Adrenal gland (tissue), 12 donors: ENCODE results near the gene BMPR2. TPM values are rescaled to one million over a fixed set of nuclear protein-coding genes. Genes with fewer than 3 reads are reported as not detected.
"Not testable (repeated sequence)": the region's sequence is repeated elsewhere in the genome, so short reads cannot be mapped to it uniquely, and the experiment has no call there.

Experiments
- DNase-seq, 7 donors: peaks; one replicate each; pipeline ENCODE4 v3.0.0-alpha.2; 2019 to 2020
- H3K27ac ChIP-seq, 5 donors: fragments of 200-600 bp; sonication (generic) in 4 of 5; 1 replicate in 3 of 5; 2 replicates in 2 of 5; pipeline versions ENCODE4 v1.5.1 to v1.8.0; 2016 to 2020; ENCODE audit warnings: mild to moderate bottlenecking in 1 of 5
- H3K27me3 ChIP-seq: fragments of 200-600 bp; 2 replicates; pipeline ENCODE4 v1.8.0; 2021
- H3K36me3 ChIP-seq, 2 donors: fragments of 200-600 bp; replicated peaks in 1 of 2; 1 replicate in 1 of 2; 2 replicates in 1 of 2; pipeline versions ENCODE4 v1.5.1 to v1.8.0; 2018 to 2022
- H3K4me1 ChIP-seq, 2 donors: fragments of 200-600 bp; replicated peaks in 1 of 2; 1 replicate in 1 of 2; 2 replicates in 1 of 2; pipeline versions ENCODE4 v1.5.1 to v1.8.0; 2018 to 2021
- H3K4me3 ChIP-seq, 4 donors: fragments of 200-600 bp; sonication (generic) in 3 of 4; one replicate each; pipeline ENCODE4 v1.5.1; 2016 to 2018
- H3K9me3 ChIP-seq, 3 donors: fragments of 200-600 bp; sonication (generic) in 1 of 3; replicated peaks in 1 of 3; 1 replicate in 2 of 3; 2 replicates in 1 of 3; pipeline versions ENCODE4 v1.5.1 to v1.8.0; 2016 to 2021
- POLR2A ChIP-seq, 2 donors: fragments of 450-650 bp; IDR thresholded peaks; one replicate each; pipeline ENCODE4 v1.6.1; 2017; ENCODE audit warnings: antibody characterized with exemption in 2 of 2, mild to moderate bottlenecking in 2 of 2, moderate library complexity in 1 of 2
- WGBS, 4 donors: extraction: QIAGEN DNeasy Blood & Tissue Kit in 2 of 4; methylation state at CpG; one replicate each; pipeline versions ENCODE4 v1.1.5 to v1.1.7; 2013 to 2017; 5-methylcytosine and 5-hydroxymethylcytosine counted together
- intact Hi-C, 2 donors: fragments of 100-400 bp; cut with DNase I; formaldehyde crosslinking; loops; one replicate each; pipeline versions ENCODE4 v1.14.1 to v1.15.0; 2022 to 2023
- polyA plus RNA-seq, 3 donors: library from polyadenylated mRNA; stranded (reverse); fragments of 200-250 nt in 2 of 3; fragments of 350-450 nt in 1 of 3; fragmentation: Illumina TruSeq in 1 of 3; extraction: RNeasy Lipid Tissue Mini Kit (QIAGEN cat#74804) in 1 of 3; gene quantifications; one replicate each; pipeline ENCODE4 v1.2.3, GENCODE V29; 2013 to 2014
- total RNA-seq, 9 donors: library from RNA; depleted of rRNA in 4 of 9; stranded (reverse); fragments of >200 nt in 4 of 9; fragments of 120-200 nt in 1 of 9; fragmentation: NEBNext Ultra II Directional in 1 of 9; extraction: Animal tissue kit (Norgen Biotek cat#: 25700) in 1 of 9; gene quantifications; one replicate each; pipeline versions ENCODE4 v1.1.0 to v1.2.4, GENCODE V29; 2013 to 2023
- TF ChIP-seq, protein P1 (sequence below), 6 experiments: fragments of 450-650 bp in 4 of 6; fragments of 200-600 bp in 2 of 6; sonication (generic) in 1 of 6; IDR thresholded peaks; 1 replicate in 5 of 6; 2 replicates in 1 of 6; pipeline versions ENCODE4 v1.5.1 to v1.8.0; 2016 to 2021; ENCODE audit warnings: antibody characterized with exemption in 6 of 6, mild to moderate bottlenecking in 2 of 6, moderate library complexity in 1 of 6
- donor health status: healthy with polysubstance abuse.
- donor health status: Bipolar disorder and iron deficiency.
- donor health status: DM: yes; HTN: yes; CAD: no.
- donor health status: DM: no; HTN: no; CAD: no.
- donor health status: DM: no; HTN: no; CAD: no.
- donor health status: DM: yes; HTN: yes; CAD: no.

The BMPR2 gene
- total and polyA plus RNA-seq, 12 donors = 7.7 to 123 (median 85.7) TPM

DNA sequence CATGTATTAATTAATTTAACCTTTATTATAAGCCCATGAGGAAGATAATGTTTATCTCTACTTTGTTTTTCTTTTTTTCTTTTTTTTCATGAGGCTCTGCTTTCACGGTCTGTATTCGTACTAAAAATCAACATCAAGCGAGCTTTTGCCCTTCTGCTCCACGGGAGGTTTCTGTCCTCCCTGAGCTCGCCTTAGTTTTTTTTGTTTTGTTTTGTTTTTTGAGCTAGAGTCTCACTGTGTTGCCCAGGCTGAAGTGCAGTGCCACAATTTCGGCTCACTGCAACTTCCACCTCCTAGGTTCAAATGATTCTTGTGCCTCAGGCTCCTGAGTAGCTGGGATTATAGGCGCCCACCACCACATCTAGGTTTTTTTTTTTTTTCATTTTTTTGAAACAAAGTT lies 29.9 kb upstream of the BMPR2 start:
- TF ChIP-seq, protein P1, sequence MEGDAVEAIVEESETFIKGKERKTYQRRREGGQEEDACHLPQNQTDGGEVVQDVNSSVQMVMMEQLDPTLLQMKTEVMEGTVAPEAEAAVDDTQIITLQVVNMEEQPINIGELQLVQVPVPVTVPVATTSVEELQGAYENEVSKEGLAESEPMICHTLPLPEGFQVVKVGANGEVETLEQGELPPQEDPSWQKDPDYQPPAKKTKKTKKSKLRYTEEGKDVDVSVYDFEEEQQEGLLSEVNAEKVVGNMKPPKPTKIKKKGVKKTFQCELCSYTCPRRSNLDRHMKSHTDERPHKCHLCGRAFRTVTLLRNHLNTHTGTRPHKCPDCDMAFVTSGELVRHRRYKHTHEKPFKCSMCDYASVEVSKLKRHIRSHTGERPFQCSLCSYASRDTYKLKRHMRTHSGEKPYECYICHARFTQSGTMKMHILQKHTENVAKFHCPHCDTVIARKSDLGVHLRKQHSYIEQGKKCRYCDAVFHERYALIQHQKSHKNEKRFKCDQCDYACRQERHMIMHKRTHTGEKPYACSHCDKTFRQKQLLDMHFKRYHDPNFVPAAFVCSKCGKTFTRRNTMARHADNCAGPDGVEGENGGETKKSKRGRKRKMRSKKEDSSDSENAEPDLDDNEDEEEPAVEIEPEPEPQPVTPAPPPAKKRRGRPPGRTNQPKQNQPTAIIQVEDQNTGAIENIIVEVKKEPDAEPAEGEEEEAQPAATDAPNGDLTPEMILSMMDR (IDR thresholded peaks at IDR 0.05) = no peak
- no peak for TF ChIP-seq POLR2A (IDR thresholded peaks at IDR 0.05)
- no peaks in the 10 kb centered on the region for H3K9me3 ChIP-seq
- WGBS, 4 donors = 95 to 98% (median 96%) methylated on average over 7 of the region's 7 CpGs
- H3K27me3 ChIP-seq = no peaks in the 10 kb centered on the region
- H3K4me1 ChIP-seq = no peaks in the 10 kb centered on the region
- no peaks in the 10 kb centered on the region for H3K36me3 ChIP-seq
- intact Hi-C loops = no loop called here
- no peak for DNase-seq
- no peak overlapping the region for H3K4me3 ChIP-seq
- no peak overlapping the region for H3K27ac ChIP-seq

DNA sequence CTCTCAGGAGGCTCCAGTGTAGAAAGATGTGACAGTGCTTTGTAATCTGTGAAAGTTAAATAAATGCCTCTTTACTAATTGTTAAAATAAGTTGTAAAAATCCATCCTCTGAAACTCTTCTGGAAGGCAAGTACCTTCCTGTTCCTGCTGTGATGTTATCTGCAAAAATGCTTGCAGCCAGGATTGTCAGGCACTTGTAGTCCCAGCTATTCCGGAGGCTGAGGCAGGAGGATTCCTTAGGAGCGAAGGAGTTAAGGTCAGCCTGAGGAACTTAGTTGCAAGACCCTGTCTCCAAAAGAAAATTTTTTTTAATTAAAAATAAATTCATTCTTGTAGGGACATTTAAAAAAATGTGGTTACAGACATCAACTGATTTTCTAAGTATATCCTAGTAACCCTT lies 22.7 kb upstream of the BMPR2 start:
- Histone ChIP-seq H3K4me3 (no peak overlapping the region), H3K27me3 (no peaks in the 10 kb centered on the region), H3K9me3 (no peaks in the 10 kb centered on the region), H3K27ac (no peak overlapping the region), H3K36me3 (no peaks in the 10 kb centered on the region), H3K4me1 (no peaks in the 10 kb centered on the region)
- WGBS, 4 donors = 75 to 97% (median 91%) methylated on average over 2 of the region's 2 CpGs
- TF ChIP-seq, protein P1 (IDR thresholded peaks at IDR 0.05) = no peak
- no peak for TF ChIP-seq POLR2A (IDR thresholded peaks at IDR 0.05)
- intact Hi-C loops = no loop called here
- DNase-seq = no peak

DNA sequence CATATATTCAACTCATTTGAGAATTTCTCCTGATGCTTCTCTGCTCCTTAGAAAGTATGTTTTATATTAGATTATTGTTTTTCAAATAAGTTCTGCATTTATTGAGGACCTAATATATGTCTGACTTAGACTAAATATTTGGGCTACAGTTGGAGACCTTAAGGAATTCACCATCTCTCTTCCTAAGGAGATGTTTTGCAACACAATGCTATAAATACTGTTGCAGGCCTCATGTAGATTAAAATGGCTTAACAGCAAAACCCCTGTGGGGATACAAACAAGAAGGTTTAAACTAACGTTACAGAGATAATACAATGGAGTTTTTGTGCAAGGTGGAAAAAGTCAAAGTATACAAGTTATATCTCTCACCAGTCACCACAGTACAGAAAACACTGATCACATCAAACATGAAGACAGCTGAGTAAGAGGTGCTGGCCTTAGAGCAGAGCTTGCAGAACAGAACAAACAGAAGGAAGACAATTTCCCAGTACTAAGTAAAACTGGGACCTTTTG lies 20.1 kb upstream of the BMPR2 start:
- Histone ChIP-seq H3K36me3 (no peaks in the 10 kb centered on the region), H3K4me3 (no peak overlapping the region), H3K27me3 (no peaks in the 10 kb centered on the region), H3K4me1 (no peaks in the 10 kb centered on the region), H3K27ac (no peak overlapping the region), H3K9me3 (no peaks in the 10 kb centered on the region)
- WGBS, 4 donors = 75 to 81% (median 77%) methylated on average over 1 of the region's 1 CpG
- DNase-seq = peak in 1 of 7 donors; percentile 2
- TF ChIP-seq POLR2A (IDR thresholded peaks at IDR 0.05) = no peak
- TF ChIP-seq, protein P1 (IDR thresholded peaks at IDR 0.05) = no peak
- intact Hi-C loops = no loop called here

DNA sequence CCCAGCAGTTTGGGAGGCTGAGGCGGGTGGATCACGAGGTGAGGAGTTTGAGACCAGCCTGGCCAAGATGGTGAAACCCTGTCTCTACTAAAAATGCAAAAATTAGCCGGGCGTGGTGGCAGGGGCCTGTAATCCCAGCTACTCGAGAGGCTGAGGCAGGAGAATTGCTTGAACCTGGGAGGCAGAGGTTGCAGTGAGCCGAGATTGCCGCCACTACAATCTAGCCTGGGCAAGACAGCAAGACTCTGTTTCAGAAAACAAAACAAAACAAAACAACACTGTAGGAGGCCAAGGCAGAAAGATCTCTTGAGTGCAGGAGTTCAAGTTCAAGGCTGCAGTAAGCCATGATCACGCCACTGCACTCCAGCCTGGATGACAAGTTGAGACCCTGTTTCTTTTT lies 17.2 kb upstream of the BMPR2 start:
- 95 to 99% (median 98%) methylated on average over 8 of the region's 8 CpGs for WGBS, 4 donors
- DNase-seq, H3K4me3 ChIP-seq, H3K27ac ChIP-seq, H3K27me3 ChIP-seq, H3K9me3 ChIP-seq, H3K36me3 ChIP-seq, intact Hi-C loops: not testable (repeated sequence)
- peaks cover 4 to 12% of the 10 kb centered on the region in 2 donors for H3K4me1 ChIP-seq

DNA sequence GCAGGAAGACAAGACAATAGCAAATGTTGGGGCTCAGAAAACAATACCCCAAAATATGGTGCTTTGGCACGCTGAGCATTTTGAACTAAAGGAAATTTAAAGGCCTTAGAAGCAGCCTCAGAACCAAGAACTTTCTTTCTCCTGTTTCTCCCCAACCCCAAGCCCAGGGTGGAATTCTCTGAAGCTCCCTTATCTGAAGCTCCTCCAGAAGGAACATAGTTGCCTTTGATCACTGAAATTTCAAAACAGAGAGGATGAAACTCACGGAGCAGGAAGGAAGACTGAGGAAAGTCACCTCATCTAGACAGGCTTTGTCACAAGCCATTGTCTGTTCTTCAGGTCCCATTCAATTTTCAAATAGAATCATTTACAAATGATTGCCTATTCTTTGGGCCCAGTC lies 15.5 kb upstream of the BMPR2 start:
- TF ChIP-seq, protein P1 (IDR thresholded peaks at IDR 0.05) = no peak
- no peak for TF ChIP-seq POLR2A (IDR thresholded peaks at IDR 0.05)
- H3K4me3 ChIP-seq = no peak overlapping the region
- no peak for DNase-seq
- intact Hi-C loops = no loop called here
- H3K36me3 ChIP-seq = no peaks in the 10 kb centered on the region
- no peak overlapping the region for H3K27ac ChIP-seq
- no peaks in the 10 kb centered on the region for H3K9me3 ChIP-seq
- H3K27me3 ChIP-seq = no peaks in the 10 kb centered on the region
- H3K4me1 ChIP-seq = peaks cover 5 to 18% of the 10 kb centered on the region in 2 donors
- 89 to 93% (median 91%) methylated on average over 2 of the region's 2 CpGs for WGBS, 4 donors
